Sigmoid colon (tissue), 4 donors: ENCODE measurements around the gene PEX10.

Experiments used
- CTCF ChIP-seq, 4 experiments: fragments of 450-650 bp in 3 of 4; fragments of 200-600 bp in 1 of 4; IDR thresholded peaks; one replicate each; pipeline ENCODE4 v1.5.1; 2016 to 2019; ENCODE audit warnings: antibody characterized with exemption in 4 of 4, mild to moderate bottlenecking in 3 of 4, moderate library complexity in 2 of 4
- EP300 ChIP-seq, 4 donors: sonication (generic); formaldehyde crosslinking; IDR thresholded peaks; one replicate each; pipeline ENCODE4 v1.6.1; 2017; ENCODE audit warnings: antibody characterized with exemption in 4 of 4
- POLR2A ChIP-seq, 2 donors: fragments of 450-650 bp; IDR thresholded peaks; one replicate each; pipeline ENCODE4 v1.6.1; 2016; ENCODE audit warnings: antibody characterized with exemption in 2 of 2, mild to moderate bottlenecking in 2 of 2, moderate library complexity in 2 of 2

DNA sequence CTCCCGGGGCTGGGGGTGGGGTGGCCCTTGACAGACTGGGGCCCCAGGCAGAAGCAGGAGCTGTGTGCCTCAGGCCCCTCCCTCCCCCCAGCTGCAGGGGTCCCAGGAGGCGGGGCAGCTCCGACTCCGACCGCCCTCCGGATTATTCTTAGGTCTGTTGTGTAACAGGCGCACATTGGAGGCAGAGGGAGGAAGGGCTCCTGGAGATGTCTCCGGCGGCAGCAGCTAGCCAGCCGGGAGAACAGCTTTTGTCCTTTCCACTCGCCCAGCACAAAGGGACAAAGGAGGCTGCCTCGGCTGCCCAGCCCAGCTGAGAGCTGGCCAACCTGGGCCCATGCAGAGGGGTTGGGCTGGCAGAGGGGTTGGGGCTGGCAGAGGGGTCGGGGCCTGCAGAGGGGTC is 34.0 kb upstream of the PEX10 start:
- TF ChIP-seq EP300 (IDR thresholded peaks at IDR 0.05) (no peak), CTCF (IDR thresholded peaks at IDR 0.05) (no peak), POLR2A (IDR thresholded peaks at IDR 0.05) (no peak)
